ENCODE data around the gene ADAMTSL5. TPM values are rescaled to one million over a fixed set of nuclear protein-coding genes. Genes with fewer than 3 reads are reported as not detected.

The ADAMTSL5 gene
- total and polyA plus RNA-seq, 2 of the 13 experiments (the other 11 are each of a cell fraction or from before 2014, with no cell fraction given): 0.60 to 2.7 TPM

DNA sequence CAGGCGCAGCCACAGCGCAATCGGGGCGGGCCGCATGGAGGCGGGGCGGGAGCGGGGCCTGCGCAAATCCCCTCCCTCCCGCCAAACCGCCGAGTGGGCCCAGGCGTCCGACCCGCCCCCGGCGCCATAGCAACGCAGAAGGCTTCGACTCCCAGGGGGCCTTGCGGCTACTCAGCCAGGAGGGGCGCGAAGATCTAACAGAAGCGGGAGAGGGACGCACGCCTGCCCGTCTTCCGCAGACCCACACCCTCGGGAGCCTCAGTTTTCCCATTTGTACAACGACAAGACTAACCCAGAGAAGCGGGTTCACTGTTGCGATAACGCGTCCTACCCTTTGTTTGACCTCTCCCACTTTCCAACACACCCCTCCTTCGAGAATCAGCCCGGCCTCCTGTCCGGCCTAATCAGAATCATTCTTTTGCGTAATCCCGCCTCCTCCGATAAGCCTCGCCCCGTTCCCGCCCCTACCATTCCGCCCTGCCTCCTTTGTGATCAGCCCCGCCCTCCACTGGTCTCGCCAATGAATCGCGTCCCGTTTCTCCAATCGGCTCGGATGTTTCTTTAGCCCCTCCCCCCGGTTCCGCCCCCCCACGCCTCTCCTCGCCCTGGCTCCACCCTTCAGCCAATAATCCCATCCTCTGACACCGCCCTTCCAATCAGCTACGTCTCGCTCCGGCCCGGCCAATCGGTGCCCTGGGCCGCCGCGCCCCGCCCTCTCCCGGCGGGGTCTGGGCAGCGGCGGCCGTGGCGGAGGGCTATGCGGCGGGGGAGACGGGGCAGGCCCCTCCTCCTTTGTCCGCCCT lies 22.3 kb downstream of the ADAMTSL5 start, which contains the start of gene PCSK4 (continued):
- TF ChIP-seq FIP1L1 (IDR thresholded peaks at IDR 0.05; ENCODE audit: borderline replicate concordance, insufficient read depth, low read depth, low read length) (no peak), ZNF572 (CRISPR knock-in tag; IDR thresholded peaks at IDR 0.05) (no peak), GTF3A (CRISPR knock-in tag; conservative IDR thresholded peaks at IDR 0.05) (no peak), IRX3 (CRISPR knock-in tag; IDR thresholded peaks at IDR 0.05; ENCODE audit: borderline replicate concordance, low read depth) (no peak; the same call in 1 of the 2 replicates), ZNF251 (CRISPR knock-in tag; IDR thresholded peaks at IDR 0.05) (no peak), MIER3 (CRISPR knock-in tag; IDR thresholded peaks at IDR 0.05; ENCODE audit: borderline replicate concordance) (no peak), RBFOX2 (IDR thresholded peaks at IDR 0.05; ENCODE audit: low read depth, low read length) (no peak), TOPORS (CRISPR knock-in tag; IDR thresholded peaks at IDR 0.05) (no peak), POLR2A (IDR thresholded peaks at IDR 0.05; ENCODE audit: insufficient read depth in 1 of 2, low read depth in 2 of 2, low read length in 2 of 2) (no peak), NCOA1 (CRISPR knock-in tag; IDR thresholded peaks at IDR 0.05) (no peak), TSC22D2 (CRISPR knock-in tag; IDR thresholded peaks at IDR 0.05; ENCODE audit: borderline replicate concordance) (no peak), ETV5 (CRISPR knock-in tag; IDR thresholded peaks at IDR 0.05; ENCODE audit: borderline replicate concordance) (no peak), CEBPG (CRISPR knock-in tag; IDR thresholded peaks at IDR 0.05) (peak; percentile 83), NR2F6 (IDR thresholded peaks at IDR 0.05) (no peak), NR2F6 (CRISPR knock-in tag; IDR thresholded peaks at IDR 0.05) (no peak; the same call in 1 of the 2 replicates), SSRP1 (CRISPR knock-in tag; IDR thresholded peaks at IDR 0.05) (no peak), ZNF205 (CRISPR knock-in tag; IDR thresholded peaks at IDR 0.05) (no peak), MEIS2 (CRISPR knock-in tag; IDR thresholded peaks at IDR 0.05) (no peak), FOXO4 (CRISPR knock-in tag; conservative IDR thresholded peaks at IDR 0.05) (no peak), SMAD9 (CRISPR knock-in tag; IDR thresholded peaks at IDR 0.05) (no peak), ZNF709 (CRISPR knock-in tag; IDR thresholded peaks at IDR 0.05) (no peak), TBP (CRISPR knock-in tag; IDR thresholded peaks at IDR 0.05) (no peak)
- TF ChIP-seq, protein P1, sequence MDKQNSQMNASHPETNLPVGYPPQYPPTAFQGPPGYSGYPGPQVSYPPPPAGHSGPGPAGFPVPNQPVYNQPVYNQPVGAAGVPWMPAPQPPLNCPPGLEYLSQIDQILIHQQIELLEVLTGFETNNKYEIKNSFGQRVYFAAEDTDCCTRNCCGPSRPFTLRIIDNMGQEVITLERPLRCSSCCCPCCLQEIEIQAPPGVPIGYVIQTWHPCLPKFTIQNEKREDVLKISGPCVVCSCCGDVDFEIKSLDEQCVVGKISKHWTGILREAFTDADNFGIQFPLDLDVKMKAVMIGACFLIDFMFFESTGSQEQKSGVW (CRISPR knock-in tag; IDR thresholded peaks at IDR 0.05; ENCODE audit: borderline replicate concordance): no peak
- TF ChIP-seq, protein P2, sequence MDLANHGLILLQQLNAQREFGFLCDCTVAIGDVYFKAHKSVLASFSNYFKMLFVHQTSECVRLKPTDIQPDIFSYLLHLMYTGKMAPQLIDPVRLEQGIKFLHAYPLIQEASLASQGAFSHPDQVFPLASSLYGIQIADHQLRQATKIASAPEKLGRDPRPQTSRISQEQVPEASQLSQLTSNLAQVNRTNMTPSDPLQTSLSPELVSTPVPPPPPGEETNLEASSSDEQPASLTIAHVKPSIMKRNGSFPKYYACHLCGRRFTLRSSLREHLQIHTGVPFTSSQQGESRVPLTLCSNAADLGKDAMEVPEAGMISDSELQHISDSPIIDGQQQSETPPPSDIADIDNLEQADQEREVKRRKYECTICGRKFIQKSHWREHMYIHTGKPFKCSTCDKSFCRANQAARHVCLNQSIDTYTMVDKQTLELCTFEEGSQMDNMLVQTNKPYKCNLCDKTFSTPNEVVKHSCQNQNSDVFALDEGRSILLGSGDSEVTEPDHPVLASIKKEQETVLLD (CRISPR knock-in tag; IDR thresholded peaks at IDR 0.05; ENCODE audit: low read depth): no peak
- TF ChIP-seq, protein P3, sequence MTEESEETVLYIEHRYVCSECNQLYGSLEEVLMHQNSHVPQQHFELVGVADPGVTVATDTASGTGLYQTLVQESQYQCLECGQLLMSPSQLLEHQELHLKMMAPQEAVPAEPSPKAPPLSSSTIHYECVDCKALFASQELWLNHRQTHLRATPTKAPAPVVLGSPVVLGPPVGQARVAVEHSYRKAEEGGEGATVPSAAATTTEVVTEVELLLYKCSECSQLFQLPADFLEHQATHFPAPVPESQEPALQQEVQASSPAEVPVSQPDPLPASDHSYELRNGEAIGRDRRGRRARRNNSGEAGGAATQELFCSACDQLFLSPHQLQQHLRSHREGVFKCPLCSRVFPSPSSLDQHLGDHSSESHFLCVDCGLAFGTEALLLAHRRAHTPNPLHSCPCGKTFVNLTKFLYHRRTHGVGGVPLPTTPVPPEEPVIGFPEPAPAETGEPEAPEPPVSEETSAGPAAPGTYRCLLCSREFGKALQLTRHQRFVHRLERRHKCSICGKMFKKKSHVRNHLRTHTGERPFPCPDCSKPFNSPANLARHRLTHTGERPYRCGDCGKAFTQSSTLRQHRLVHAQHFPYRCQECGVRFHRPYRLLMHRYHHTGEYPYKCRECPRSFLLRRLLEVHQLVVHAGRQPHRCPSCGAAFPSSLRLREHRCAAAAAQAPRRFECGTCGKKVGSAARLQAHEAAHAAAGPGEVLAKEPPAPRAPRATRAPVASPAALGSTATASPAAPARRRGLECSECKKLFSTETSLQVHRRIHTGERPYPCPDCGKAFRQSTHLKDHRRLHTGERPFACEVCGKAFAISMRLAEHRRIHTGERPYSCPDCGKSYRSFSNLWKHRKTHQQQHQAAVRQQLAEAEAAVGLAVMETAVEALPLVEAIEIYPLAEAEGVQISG (CRISPR knock-in tag; IDR thresholded peaks at IDR 0.05): no peak

All from HepG2 (cell line).